ENCODE data around the gene MOSPD2. TPM values are rescaled to one million over a fixed set of nuclear protein-coding genes. Genes with fewer than 3 reads are reported as not detected.

MOSPD2 gene
- total and polyA plus RNA-seq, 8 donors = 1.7 to 34.1 (median 5.9) TPM

DNA sequence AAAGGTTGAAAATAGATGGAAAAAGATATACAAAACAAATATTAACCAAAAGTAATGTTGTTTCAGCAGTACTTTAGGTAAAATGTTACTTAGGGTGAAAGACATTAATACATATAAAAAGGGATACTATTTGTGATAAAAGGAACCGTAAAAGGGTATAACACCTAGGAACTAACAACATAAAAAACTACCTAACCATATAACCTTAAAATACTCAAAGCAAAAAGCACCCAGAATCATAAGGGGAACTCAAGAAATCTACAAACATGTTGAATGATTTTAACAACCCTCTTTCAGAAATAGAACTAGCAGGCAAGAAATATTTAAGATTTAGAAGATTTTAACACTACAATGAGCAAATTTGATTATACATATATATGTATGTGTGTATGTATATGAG lies 11.5 kb downstream of the MOSPD2 start:
- WGBS, 5 donors = 67 to 78% (median 71%) methylated on average over 1 of the region's 1 CpG
- intact Hi-C loops (cut with DNase I; ENCODE audit: low total_unique reads) = no loop called here
- no peaks in the 10 kb centered on the region for H3K27me3 ChIP-seq
- no peak for DNase-seq
- TF ChIP-seq, protein P1, sequence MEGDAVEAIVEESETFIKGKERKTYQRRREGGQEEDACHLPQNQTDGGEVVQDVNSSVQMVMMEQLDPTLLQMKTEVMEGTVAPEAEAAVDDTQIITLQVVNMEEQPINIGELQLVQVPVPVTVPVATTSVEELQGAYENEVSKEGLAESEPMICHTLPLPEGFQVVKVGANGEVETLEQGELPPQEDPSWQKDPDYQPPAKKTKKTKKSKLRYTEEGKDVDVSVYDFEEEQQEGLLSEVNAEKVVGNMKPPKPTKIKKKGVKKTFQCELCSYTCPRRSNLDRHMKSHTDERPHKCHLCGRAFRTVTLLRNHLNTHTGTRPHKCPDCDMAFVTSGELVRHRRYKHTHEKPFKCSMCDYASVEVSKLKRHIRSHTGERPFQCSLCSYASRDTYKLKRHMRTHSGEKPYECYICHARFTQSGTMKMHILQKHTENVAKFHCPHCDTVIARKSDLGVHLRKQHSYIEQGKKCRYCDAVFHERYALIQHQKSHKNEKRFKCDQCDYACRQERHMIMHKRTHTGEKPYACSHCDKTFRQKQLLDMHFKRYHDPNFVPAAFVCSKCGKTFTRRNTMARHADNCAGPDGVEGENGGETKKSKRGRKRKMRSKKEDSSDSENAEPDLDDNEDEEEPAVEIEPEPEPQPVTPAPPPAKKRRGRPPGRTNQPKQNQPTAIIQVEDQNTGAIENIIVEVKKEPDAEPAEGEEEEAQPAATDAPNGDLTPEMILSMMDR (IDR thresholded peaks at IDR 0.05) = no peak
- TF ChIP-seq POLR2AphosphoS5 (IDR thresholded peaks at IDR 0.05) (no peak), EP300 (IDR thresholded peaks at IDR 0.05) (no peak), POLR2A (IDR thresholded peaks at IDR 0.05) (no peak)
- H3K4me1 ChIP-seq = no peaks in the 10 kb centered on the region
- no peaks in the 10 kb centered on the region for H3K9me3 ChIP-seq
- H3K36me3 ChIP-seq = no peaks in the 10 kb centered on the region
- H3K4me3 ChIP-seq = no peak overlapping the region
- H3K27ac ChIP-seq = no peak overlapping the region

- Histone ChIP-seq H3K9me3 (no peaks in the 10 kb centered on the region), H3K27ac (no peak overlapping the region), H3K36me3 (no peaks in the 10 kb centered on the region), H3K4me3 (no peak overlapping the region), H3K4me1 (no peaks in the 10 kb centered on the region), H3K27me3 (no peaks in the 10 kb centered on the region)
- intact Hi-C loops (cut with DNase I; ENCODE audit: low total_unique reads) = no loop called here
- TF ChIP-seq POLR2A (IDR thresholded peaks at IDR 0.05) (no peak), POLR2AphosphoS5 (IDR thresholded peaks at IDR 0.05) (no peak), EP300 (IDR thresholded peaks at IDR 0.05) (no peak)
- TF ChIP-seq, protein P1 (IDR thresholded peaks at IDR 0.05) = no peak
- WGBS, 5 donors = 44 to 91% (median 71%) methylated on average over 3 of the region's 3 CpGs
- no peak for DNase-seq
Measured at GRCh38 chrX:14886252-14886651, 13.0 kb downstream of the MOSPD2 start.

GRCh38 chrX:14896273-14896672 lies 23.1 kb downstream of the MOSPD2 start:
- Histone ChIP-seq H3K36me3 (peaks cover 0 to 9% (median 2%) of the 10 kb centered on the region in 4 donors), H3K4me3 (no peak overlapping the region), H3K27ac (no peak overlapping the region), H3K9me3 (no peaks in the 10 kb centered on the region), H3K27me3 (no peaks in the 10 kb centered on the region), H3K4me1 (no peaks in the 10 kb centered on the region)
- DNase-seq = no peak
- TF ChIP-seq POLR2AphosphoS5 (IDR thresholded peaks at IDR 0.05) (no peak), EP300 (IDR thresholded peaks at IDR 0.05) (no peak)
- TF ChIP-seq, protein P1 (IDR thresholded peaks at IDR 0.05) = no peak
- 84 to 100% (median 91%) methylated on average over 2 of the region's 2 CpGs for WGBS, 5 donors
- intact Hi-C loops (cut with DNase I; ENCODE audit: low total_unique reads) = no loop called here

DNA sequence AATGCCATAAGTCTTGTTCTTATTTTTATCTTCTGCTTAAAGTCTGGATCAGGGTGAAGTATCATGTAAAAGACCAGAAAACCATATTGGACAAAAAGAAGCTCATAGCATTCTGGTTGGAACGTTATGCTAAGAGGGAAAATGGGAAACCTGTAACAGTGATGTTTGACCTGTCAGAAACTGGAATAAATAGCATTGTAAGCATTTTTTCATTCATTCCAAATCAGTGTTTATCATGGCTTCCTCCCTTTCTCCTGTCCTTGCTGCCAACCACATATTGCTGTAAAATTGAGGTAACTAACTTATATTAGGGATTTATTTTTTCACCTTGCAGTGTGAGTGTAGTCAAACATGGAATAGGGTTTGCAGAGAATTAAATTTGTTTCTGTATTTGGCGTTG lies 23.8 kb downstream of the MOSPD2 start:
- H3K4me3 ChIP-seq = no peak overlapping the region
- WGBS, 5 donors = 77 to 100% (median 84%) methylated on average over 2 of the region's 2 CpGs

More for the DNA sequence above, 23.8 kb downstream of the MOSPD2 start:
- H3K27me3 ChIP-seq = no peaks in the 10 kb centered on the region
- intact Hi-C loops (cut with DNase I; ENCODE audit: low total_unique reads) = no loop called here
- no peak for TF ChIP-seq POLR2A (IDR thresholded peaks at IDR 0.05)
- no peak for TF ChIP-seq EP300 (IDR thresholded peaks at IDR 0.05)
- no peak for TF ChIP-seq POLR2AphosphoS5 (IDR thresholded peaks at IDR 0.05)
- TF ChIP-seq, protein P1 (IDR thresholded peaks at IDR 0.05) = no peak
- no peaks in the 10 kb centered on the region for H3K4me1 ChIP-seq
- no peaks in the 10 kb centered on the region for H3K9me3 ChIP-seq
- H3K36me3 ChIP-seq = peaks cover 0 to 9% (median 2%) of the 10 kb centered on the region in 4 donors
- no peak overlapping the region for H3K27ac ChIP-seq
- no peak for DNase-seq

All from stomach (tissue), 9 donors.